H1 (cell line): Measurements from ENCODE around the gene ZNF496. TPM values are rescaled to one million over a fixed set of nuclear protein-coding genes. Genes with fewer than 3 reads are reported as not detected.

Experiments used
- CTCF ChIA-PET: fragments of 300-600 bp; sonication (Branson Sonifier 250); formaldehyde crosslinking; loops from one replicate; lab custom pipeline; 2021; ENCODE audit not compliant: partially characterized antibody; lab: Charles Lee
- POLR2A ChIA-PET: fragments of 300-600 bp; sonication (Branson Sonifier 250); formaldehyde crosslinking; loops from one replicate; lab custom pipeline; 2021; ENCODE audit warnings: inconsistent platforms; ENCODE audit not compliant: partially characterized antibody; lab: Charles Lee
- DNase-seq, 2 experiments: peaks; one replicate each; pipeline versions ENCODE4 v3.0.0 to v3.0.0-alpha.2; 2010 to 2022; ENCODE audit warnings: low spot score in 2 of 2, low read depth in 1 of 2, mixed read lengths in 1 of 2
- FAIRE-seq: peaks from 2 replicates; lab custom pipeline; 2011; peaks lifted over from hg19 to GRCh38; lab: Jason Lieb, UNC
- H2AFZ ChIP-seq: 2 replicates; pipeline ENCODE4 v1.8.1; 2012; ENCODE audit warnings: low read length, inconsistent platforms
- H2AK5ac ChIP-seq: 2 replicates; pipeline ENCODE4 v1.6.1; 2013; ENCODE audit warnings: low read depth, low read length
- H2BK120ac ChIP-seq: replicated peaks from 2 replicates; pipeline ENCODE3; 2013; ENCODE audit warnings: low read depth, low read length, inconsistent platforms
- H2BK12ac ChIP-seq: 2 replicates; pipeline ENCODE4 v1.6.1; 2013; ENCODE audit warnings: low read depth, low read length
- H2BK15ac ChIP-seq: 2 replicates; pipeline ENCODE4 v1.6.1; 2013; ENCODE audit warnings: low read length
- H2BK20ac ChIP-seq: 2 replicates; pipeline ENCODE4 v1.6.1; 2013; ENCODE audit warnings: low read length
- H2BK5ac ChIP-seq: 2 replicates; pipeline ENCODE4 v1.6.1; 2013; ENCODE audit warnings: low read depth, low read length
- H3K14ac ChIP-seq: 2 replicates; pipeline ENCODE4 v1.6.1; 2013; ENCODE audit warnings: inconsistent platforms; ENCODE audit not compliant: insufficient read length
- H3K18ac ChIP-seq: 2 replicates; pipeline ENCODE4 v1.6.1; 2013; ENCODE audit warnings: low read length; ENCODE audit errors: extremely low read depth
- H3K23ac ChIP-seq: 2 replicates; pipeline ENCODE4 v1.6.1; 2013; ENCODE audit warnings: inconsistent platforms; ENCODE audit not compliant: insufficient read length
- H3K23me2 ChIP-seq: 2 replicates; pipeline ENCODE4 v1.6.1; 2013; ENCODE audit warnings: low read depth, low read length
- H3K27ac ChIP-seq: 2 replicates; pipeline ENCODE4 v1.6.1; 2011; ENCODE audit warnings: low read depth, low read length, inconsistent platforms
- H3K27me3 ChIP-seq, 4 experiments: replicated peaks in 1 of 4; 1 replicate in 1 of 4; 2 replicates in 3 of 4; pipeline versions ENCODE4 v1.6.1 to v1.8.1; 2011 to 2013; ENCODE audit warnings: low read length in 3 of 4, mild to moderate bottlenecking in 3 of 4, inconsistent platforms in 2 of 4, mixed read lengths in 2 of 4, moderate library complexity in 1 of 4; ENCODE audit not compliant: control insufficient read depth in 3 of 4, insufficient read depth in 3 of 4; ENCODE audit errors: extremely low read depth in 1 of 4
- H3K36me3 ChIP-seq, 4 experiments: 2 replicates each; pipeline versions ENCODE4 v1.6.1 to v1.8.1; 2011 to 2013; ENCODE audit warnings: mild to moderate bottlenecking in 4 of 4, low read length in 3 of 4, moderate library complexity in 2 of 4, control low read depth in 1 of 4, inconsistent platforms in 1 of 4; ENCODE audit not compliant: insufficient read depth in 4 of 4, control insufficient read depth in 2 of 4
- H3K4ac ChIP-seq: replicated peaks from 2 replicates; pipeline ENCODE3; 2013; ENCODE audit warnings: low read length, low read depth, mixed read lengths, inconsistent platforms; ENCODE audit not compliant: insufficient read length
- H3K4me1 ChIP-seq, 4 experiments: replicated peaks in 1 of 4; 1 replicate in 1 of 4; 2 replicates in 3 of 4; pipeline versions ENCODE4 v1.6.1 to v1.8.1; 2011 to 2013; ENCODE audit warnings: low read length in 3 of 4, inconsistent platforms in 2 of 4, mixed read lengths in 1 of 4; ENCODE audit not compliant: insufficient read depth in 4 of 4, control insufficient read depth in 3 of 4
- H3K4me2 ChIP-seq, 2 experiments: 2 replicates each; pipeline versions ENCODE4 v1.6.1 to v1.8.1; 2011 to 2013; ENCODE audit warnings: low read depth in 2 of 2, low read length in 2 of 2, control low read depth in 1 of 2, inconsistent platforms in 1 of 2, mild to moderate bottlenecking in 1 of 2; ENCODE audit not compliant: insufficient read depth in 1 of 2
- H3K4me3 ChIP-seq, 4 experiments: fragments of 200-600, 300-600 bp in 1 of 4; sonication (generic), shearing (Covaris generic), sonication (Bioruptor Twin) in 1 of 4; 2 replicates each; pipeline versions ENCODE4 v1.5.1 to v1.8.1; 2011 to 2016; ENCODE audit warnings: low read length in 4 of 4, low read depth in 3 of 4, control low read depth in 2 of 4, inconsistent platforms in 2 of 4, mild to moderate bottlenecking in 2 of 4, mixed read lengths in 1 of 4, moderate library complexity in 1 of 4; ENCODE audit not compliant: insufficient read depth in 2 of 4; ENCODE audit errors: extremely low read depth in 1 of 4
- H3K56ac ChIP-seq: replicated peaks from 2 replicates; pipeline ENCODE3; 2013; ENCODE audit warnings: low read depth, mild to moderate bottlenecking, mixed read lengths, low read length, inconsistent platforms; ENCODE audit not compliant: insufficient read length
- H3K79me1 ChIP-seq: 2 replicates; pipeline ENCODE4 v1.6.1; 2013; ENCODE audit warnings: low read depth, low read length, control low read depth
- H3K79me2 ChIP-seq, 2 experiments: 2 replicates each; pipeline versions ENCODE4 v1.6.1 to v1.8.1; 2012 to 2013; ENCODE audit warnings: low read length in 2 of 2, mild to moderate bottlenecking in 2 of 2, inconsistent platforms in 1 of 2; ENCODE audit not compliant: insufficient read depth in 2 of 2, control insufficient read depth in 1 of 2
- H3K9ac ChIP-seq, 4 experiments: replicated peaks in 1 of 4; 1 replicate in 1 of 4; 2 replicates in 3 of 4; pipeline versions ENCODE4 v1.6.1 to v1.8.1; 2011 to 2013; ENCODE audit warnings: low read depth in 3 of 4, low read length in 3 of 4, control low read depth in 2 of 4, mild to moderate bottlenecking in 2 of 4, moderate library complexity in 2 of 4, inconsistent platforms in 1 of 4; ENCODE audit errors: extremely low read depth in 1 of 4
- H3K9me3 ChIP-seq, 2 experiments: 2 replicates each; pipeline versions ENCODE4 v1.6.1 to v1.8.1; 2012 to 2013; ENCODE audit warnings: mild to moderate bottlenecking in 2 of 2, moderate library complexity in 2 of 2, control low read depth in 1 of 2, inconsistent platforms in 1 of 2, low read depth in 1 of 2, low read length in 1 of 2, mixed read lengths in 1 of 2; ENCODE audit not compliant: insufficient read depth in 2 of 2
- H4K20me1 ChIP-seq, 2 experiments: replicated peaks in 1 of 2; 2 replicates each; pipeline versions ENCODE3 to v1.8.1; 2011 to 2013; ENCODE audit warnings: inconsistent platforms in 2 of 2, low read length in 2 of 2, mild to moderate bottlenecking in 1 of 2; ENCODE audit not compliant: insufficient read depth in 2 of 2, control insufficient read depth in 1 of 2
- H4K5ac ChIP-seq: 2 replicates; pipeline ENCODE4 v1.6.1; 2013; ENCODE audit warnings: low read length, low read depth, mixed read lengths, inconsistent platforms; ENCODE audit not compliant: insufficient read length
- H4K8ac ChIP-seq: 2 replicates; pipeline ENCODE4 v1.8.0; 2013; ENCODE audit warnings: mild to moderate bottlenecking, moderate library complexity, low read length, inconsistent platforms; ENCODE audit not compliant: insufficient read depth; ENCODE audit errors: extremely low read depth
- H4K91ac ChIP-seq: replicated peaks from 2 replicates; pipeline ENCODE3; 2013; ENCODE audit warnings: low read length, mixed read lengths, inconsistent platforms; ENCODE audit not compliant: insufficient read length
- ASH2L ChIP-seq: fragments of 200-600, 300-600 bp; sonication (generic); IDR thresholded peaks from one replicate; pipeline ENCODE4 v1.7.1; 2017; ENCODE audit warnings: low read length
- ZNF274 ChIP-seq: IDR thresholded peaks from 2 replicates; pipeline ENCODE4 v1.7.0; 2012; ENCODE audit warnings: low read length, borderline replicate concordance; ENCODE audit errors: extremely low read depth
- WGBS, 2 experiments: shearing (Covaris generic) in 1 of 2; methylation state at CpG; one replicate each; pipeline versions ENCODE4 v1.1.6 to v1.1.7; 2013 to 2015; ENCODE audit warnings: low lambda C conversion rate in 2 of 2, mixed read lengths in 2 of 2, inconsistent platforms in 1 of 2, low coverage in 1 of 2, missing lambda C conversion rate in 1 of 2; ENCODE audit not compliant: insufficient replicate concordance in 2 of 2, insufficient coverage in 1 of 2, insufficient read length in 1 of 2; ENCODE audit errors: extremely low coverage in 1 of 2, missing lambda C conversion rate in 1 of 2; 5-methylcytosine and 5-hydroxymethylcytosine counted together
- polyA plus RNA-seq, 7 experiments: library from polyadenylated mRNA; depleted of rRNA in 3 of 7; stranded (reverse) in 5 of 7; unstranded in 2 of 7; fragments of >200 nt in 5 of 7; fragments of 200-250 nt in 2 of 7; gene quantifications; 1 replicate in 5 of 7; 2 replicates in 1 of 7; 4 replicates in 1 of 7; pipeline versions ENCODE4 v1.2.1 to v1.2.3, GENCODE V29; 2011 to 2013; ENCODE audit warnings: missing spikeins in 2 of 7, mixed read lengths in 2 of 7
- total RNA-seq: library from RNA; stranded (reverse); fragmentation: NEBNext Ultra II Directional; extraction: Animal tissue kit (Norgen Biotek cat#: 25700); gene quantifications from 2 replicates; pipeline ENCODE4 v1.2.1, GENCODE V29; 2021

Gene ZNF496
- total and polyA plus RNA-seq, 2 of the 8 experiments (the other 6 are each of a cell fraction or from before 2014, with no cell fraction given): 27.9 to 71.4 TPM

DNA sequence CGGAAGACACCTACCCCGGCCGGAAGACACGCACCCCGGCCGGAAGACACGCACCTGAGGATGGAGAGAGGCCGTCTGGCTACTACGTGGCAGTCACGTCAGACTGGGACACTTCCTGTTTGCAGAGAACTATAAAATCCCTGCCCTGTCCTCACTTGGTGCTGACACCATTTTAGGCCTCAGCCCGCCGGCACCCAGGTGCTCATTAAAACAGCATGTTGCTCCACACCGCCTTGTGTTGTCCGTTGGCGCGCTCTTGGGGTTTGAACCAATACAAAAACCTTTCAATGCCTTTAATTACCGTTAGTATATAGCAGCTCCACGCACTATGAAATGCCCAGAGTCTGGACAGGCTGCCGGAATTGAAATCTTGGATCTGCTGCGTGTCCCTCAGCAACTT, 41.1 kb downstream of the ZNF496 start:
- Histone ChIP-seq H2BK120ac (no peak overlapping the region), H2AK5ac (no peak overlapping the region), H3K9me3 (no peaks in the 10 kb centered on the region; a peak in 1 of 4 replicates), H4K5ac (no peak overlapping the region)
- no peak for TF ChIP-seq ZNF274
- no peak for TF ChIP-seq ASH2L
- TF ChIP-seq, all 59 proteins: peak for 0
- FAIRE-seq (no peak), DNase-seq (no peak)
- peaks cover 16 to 27% (median 21%) of the 10 kb centered on the region in 4 experiments for H3K4me1 ChIP-seq
- 92% methylated on average over 18 of the region's 20 CpGs; no CpG with 5 or more reads in 1 of the 2 experiments for WGBS, 2 experiments
- no peak overlapping the region for H3K4me3 ChIP-seq
- no peak overlapping the region for H3K18ac ChIP-seq
- no peak overlapping the region for H2BK15ac ChIP-seq
- H3K23ac ChIP-seq: no peak overlapping the region
- CTCF ChIA-PET: interaction anchor here (1.4 kb wide), 1 partner anchor 10 kb away, joined by 3 read pairs; no protein-coding TSS in a partner anchor
- H3K56ac ChIP-seq: no peak overlapping the region
- no peak overlapping the region for H4K91ac ChIP-seq
- H3K4me2 ChIP-seq: no peak overlapping the region
- H4K8ac ChIP-seq: no peak overlapping the region
- no peaks in the 10 kb centered on the region for H3K79me2 ChIP-seq
- H3K14ac ChIP-seq: no peak overlapping the region
- H2BK20ac ChIP-seq: no peak overlapping the region
- H3K9ac ChIP-seq: no peak overlapping the region
- POLR2A ChIA-PET: no interaction called here
- H3K79me1 ChIP-seq: peaks cover 2% of the 10 kb centered on the region; the same call in 1 of the 2 replicates
- H3K27me3 ChIP-seq: no peaks in the 10 kb centered on the region
- no peaks in the 10 kb centered on the region for H4K20me1 ChIP-seq
- 0 out of 2 replicates have a peak overlapping the region, but pooled peaks have one; percentile 27 for H2BK12ac ChIP-seq
- H2AFZ ChIP-seq: no peak overlapping the region
- no peaks in the 10 kb centered on the region for H3K36me3 ChIP-seq
- no peak overlapping the region for H3K4ac ChIP-seq
- peaks cover 2% of the 10 kb centered on the region; the same call in 1 of the 2 replicates for H3K23me2 ChIP-seq
- H2BK5ac ChIP-seq: no peak overlapping the region
- H3K27ac ChIP-seq: no peak overlapping the region
